ENCODE results near the gene SEZ6L.
A peak's percentile ranks its signal among the peaks of the same experiment; 100 is the strongest.

The SEZ6L gene

DNA sequence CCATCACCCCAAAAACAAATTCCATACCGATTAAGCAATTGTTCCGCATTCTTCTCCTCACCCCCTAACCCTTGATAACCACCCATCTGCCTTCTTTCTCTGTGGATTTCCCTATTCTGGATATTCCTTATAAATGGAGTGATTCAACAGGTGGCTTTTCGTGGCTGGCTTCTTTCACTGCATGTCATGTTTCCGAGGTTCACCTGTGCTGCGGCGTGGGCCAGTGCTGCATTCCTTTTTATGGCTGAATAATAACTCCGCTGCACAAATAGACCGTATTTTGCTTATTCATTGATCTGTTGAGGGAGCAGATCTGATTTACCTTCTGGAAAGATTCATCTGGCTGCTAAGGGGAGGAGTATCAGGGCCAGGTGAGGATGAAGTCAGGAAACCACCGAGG lies 165.0 kb downstream of the SEZ6L start:
- DNase-seq (ENCODE audit: low read depth), result no peak

DNA sequence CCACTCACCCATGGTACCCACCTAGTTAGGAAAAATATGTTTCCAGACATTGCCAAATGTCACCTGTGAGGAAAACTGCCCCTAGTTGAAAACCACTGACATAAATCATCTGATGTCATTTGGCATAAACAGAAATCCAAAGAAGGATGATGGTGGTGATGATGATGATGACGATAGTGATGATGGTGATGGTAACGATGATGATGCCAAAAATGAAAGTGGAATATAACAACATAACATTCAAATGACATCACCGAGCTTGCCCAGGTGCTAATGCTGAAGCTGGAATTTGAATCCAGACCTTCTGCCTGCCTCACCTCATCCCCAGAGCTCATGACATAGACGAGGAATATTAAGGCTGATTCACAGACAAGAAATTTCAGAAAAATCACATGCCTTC lies 167.5 kb downstream of the SEZ6L start:
- DNase-seq (ENCODE audit: low read depth), result no peak

DNA sequence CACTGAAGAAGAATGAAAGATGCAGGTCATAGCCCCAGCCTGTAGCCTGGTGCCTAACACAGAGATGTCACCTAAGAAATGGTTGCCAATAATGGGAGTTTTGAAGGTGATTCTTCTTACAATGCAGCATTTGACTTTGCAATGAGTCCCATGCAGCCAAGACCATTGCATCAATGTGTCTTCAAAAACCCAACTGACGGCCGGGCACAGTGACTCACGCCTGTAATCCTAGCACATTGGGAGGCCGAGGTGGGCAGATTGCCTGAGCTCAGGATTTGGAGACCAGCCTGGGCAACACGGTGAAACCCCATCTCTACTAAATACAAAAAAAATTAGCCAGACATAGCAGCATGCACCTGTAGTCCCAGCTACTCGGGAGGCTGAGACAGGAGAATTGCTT lies 170.5 kb downstream of the SEZ6L start:
- no peak for DNase-seq (ENCODE audit: low read depth)

DNA sequence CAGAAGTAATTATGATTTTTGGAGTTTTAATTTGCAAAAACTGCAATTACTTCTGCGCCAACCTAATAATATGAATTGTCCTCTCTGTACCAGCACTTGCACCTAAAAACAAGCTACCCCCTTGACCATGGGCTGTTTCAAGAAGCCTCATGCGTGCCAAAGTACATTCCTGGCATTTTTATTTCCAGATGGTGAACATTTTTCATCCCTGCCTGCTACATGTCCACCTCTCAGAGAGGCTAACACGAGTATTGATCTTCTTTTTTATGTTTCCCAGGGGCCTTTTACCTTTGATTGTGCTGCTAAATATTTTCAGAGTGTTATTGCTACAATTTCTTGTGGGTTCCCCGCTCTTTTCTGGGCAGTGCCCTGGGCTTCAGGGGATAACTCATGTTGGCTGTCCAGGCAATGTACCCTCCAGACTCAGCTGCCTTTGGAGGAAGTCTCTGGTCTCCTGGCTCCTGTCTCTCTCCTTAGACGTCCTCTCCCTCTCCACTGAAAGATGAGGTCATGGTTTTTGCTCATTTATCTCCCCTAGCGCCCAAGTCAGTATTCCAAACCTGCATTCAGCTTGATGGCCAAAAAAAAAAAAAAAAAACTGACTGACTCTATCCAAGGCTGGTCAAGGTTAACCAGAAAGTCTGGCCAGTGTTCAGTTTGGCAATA lies 173.6 kb downstream of the SEZ6L start:
- DNase-seq (ENCODE audit: low read depth), result no peak

DNA sequence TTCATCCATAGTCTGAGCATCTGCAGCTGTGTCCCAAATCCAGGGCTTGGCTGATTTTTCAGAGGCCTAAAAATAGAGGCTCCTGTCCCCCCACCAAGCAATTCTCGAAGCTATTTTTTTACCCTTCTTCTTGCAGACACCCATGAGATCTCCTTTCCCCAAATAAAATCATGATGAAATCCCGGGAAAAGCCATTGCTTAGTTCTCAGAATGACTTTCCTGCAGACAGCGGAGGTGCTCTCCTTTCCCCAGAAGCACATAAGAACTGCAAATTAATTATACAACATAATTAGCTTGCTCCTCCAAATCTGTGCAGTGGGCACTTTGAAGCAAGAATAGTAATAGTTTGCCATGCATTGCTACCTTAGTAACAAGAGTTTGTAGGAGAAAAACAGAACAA lies 176.2 kb downstream of the SEZ6L start:
- no peak for DNase-seq (ENCODE audit: low read depth)

DNA sequence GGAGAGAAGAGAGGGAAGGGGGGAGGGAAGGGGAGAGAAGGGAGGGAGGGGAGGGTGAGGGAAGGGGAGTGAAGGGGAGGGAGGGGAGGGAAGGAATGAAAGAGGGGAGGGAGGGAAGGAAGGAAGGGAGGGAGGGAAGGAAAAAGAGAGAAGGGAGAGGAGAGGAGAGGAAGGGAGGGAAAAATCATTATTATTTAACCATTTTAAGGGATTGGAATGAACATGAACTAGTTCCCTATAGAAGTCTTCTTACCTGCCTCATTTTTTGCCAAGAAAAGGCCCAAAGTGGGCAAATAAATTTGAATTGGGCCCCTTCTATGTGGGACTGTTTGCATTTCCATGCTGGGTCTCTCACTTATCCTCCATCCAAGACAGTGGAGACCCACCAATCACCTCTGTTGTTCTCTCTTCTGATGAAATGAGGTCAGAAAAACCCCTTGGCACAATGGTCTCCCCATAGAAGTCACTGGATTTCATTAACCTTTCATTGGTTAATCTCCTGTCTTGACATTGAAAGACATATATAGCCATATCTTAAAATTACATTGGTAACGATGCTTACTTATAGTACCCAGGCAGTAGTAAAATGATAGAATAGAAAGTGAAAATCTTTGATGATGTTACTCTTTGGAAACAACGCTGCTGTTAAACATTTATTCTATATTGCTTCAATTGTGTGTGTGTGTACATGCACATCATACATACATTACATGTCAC lies 179.7 kb downstream of the SEZ6L start:
- DNase-seq (ENCODE audit: low read depth), result no peak

DNA sequence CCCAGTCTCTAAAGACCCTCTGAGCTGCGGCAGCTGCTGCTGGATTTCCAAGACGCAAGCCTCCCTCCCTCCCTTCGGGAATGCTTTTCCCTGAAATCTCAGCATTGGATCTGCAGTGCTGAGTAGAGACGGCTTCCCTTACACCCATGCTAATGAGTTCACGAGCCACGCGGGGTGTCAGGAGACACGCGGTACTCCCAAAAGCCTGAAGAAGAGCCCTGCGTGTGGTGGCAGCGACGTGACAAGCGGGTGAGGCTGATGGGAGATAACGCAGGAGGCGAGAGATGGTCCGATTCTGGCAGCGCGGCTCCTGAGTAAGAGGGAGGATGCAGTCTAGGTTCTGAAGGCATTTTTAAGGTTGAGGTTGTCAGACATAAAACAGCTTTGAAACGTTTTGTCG lies 185.4 kb downstream of the SEZ6L start:
- DNase-seq (ENCODE audit: low read depth), result no peak

DNA sequence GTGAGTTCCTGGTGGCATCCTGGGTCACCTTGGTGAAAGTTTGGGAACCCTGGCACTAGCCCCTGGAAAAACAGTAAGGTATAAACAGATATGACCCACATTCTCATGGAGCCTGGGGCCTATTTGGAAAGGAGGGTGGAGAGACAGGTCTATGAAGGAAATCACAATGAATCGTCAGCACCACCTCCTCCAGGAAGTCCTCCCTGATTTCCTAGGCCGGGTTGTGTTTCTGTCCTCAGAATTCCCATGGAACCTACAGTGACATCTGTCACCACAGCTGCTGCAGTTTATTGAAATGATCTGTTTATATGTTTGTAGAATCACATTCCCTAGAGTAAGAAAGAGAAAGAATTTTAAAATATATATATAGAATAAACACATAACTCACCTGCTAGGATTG lies 188.0 kb downstream of the SEZ6L start:
- DNase-seq (ENCODE audit: low read depth), result no peak

DNA sequence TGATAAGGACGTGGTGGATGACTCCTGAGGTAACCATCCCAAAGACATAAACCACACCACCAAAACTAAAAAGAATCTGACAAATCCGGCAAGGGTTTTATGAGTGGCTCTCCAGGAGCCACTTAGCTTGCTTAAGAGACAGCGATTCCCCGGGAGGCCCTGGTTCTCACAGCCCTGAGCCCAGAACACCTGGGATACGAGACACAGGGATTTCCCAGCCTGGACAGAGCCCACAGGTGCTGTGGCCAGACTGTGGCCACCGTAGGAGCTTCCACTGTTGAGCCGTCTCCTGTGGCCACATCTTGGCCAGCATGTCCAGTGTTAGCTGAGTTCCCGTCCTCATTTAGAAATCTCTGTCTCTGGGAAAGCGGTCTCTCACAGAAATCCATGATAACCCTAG lies 188.6 kb downstream of the SEZ6L start:
- DNase-seq (ENCODE audit: low read depth), result no peak

DNA sequence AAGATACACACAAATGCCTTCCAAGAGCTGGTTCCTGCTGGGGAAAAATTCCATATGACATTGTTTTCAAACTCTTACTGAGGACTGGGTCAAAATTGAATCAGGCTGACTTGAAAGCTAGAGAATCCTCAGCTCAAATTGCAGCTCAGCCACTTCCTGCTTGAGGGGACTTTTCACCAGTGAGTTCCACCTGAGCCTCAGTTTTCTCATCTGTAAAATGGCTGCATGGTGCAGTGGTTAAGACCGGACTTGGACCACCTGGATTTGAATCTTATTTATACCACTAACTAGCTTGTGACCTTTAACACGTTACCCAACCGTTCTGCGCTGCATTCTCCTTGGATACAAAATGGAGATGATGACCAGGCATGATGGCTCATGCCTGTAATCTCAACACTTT lies 189.9 kb downstream of the SEZ6L start:
- no peak for DNase-seq (ENCODE audit: low read depth)

DNA sequence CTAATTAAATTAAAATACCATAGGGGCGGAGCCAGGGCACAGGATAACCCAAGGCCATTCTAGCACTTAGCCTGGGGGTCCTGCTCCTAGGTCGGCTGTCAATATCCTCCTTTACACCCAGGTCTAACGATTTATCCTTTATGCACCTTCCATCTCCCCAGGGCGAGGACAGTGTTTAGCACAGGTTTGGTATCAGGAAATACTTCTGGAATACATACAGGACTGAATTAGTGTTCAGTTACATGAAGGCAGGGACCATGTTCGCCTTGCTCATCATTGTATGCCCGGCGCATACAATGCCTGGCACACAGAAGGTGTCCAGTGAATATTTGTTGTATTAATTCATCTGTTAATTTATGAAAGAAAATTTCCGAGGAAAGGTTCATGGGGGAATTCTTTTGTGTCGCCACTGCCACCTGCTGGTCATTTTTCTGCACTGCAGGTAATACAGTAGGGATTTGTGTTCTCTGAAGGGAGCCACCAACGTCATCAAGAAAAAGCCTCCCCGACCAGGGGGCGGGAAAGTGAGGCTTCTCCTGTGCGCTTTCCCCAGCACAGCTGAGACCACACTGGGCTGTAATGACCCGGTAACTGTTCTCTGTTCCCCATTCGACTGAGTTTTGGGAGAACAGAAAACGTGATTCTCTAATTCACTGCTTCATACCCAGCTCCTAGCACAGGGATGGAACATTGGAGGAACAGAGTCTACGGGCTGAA lies 191.1 kb downstream of the SEZ6L start:
- peak; percentile 59 for DNase-seq (ENCODE audit: low read depth)

DNA sequence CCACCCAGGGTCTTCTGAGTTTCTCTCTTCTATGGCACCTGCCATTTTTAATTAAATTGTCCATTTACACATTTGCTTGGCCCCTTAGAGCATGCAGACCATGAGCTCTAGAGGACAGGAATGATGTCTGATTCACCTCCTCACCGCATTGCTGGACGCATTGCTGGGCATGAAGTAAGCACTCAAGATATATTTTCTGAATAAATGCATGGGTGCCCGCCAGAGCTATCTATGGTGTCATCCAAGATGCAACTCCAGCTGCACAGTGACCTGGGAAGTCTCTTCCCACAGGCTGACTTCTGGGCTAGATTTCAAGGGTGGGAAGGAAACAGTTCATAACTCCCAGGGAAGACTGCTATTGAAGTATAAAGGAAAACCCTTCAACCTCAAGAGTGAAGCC lies 193.2 kb downstream of the SEZ6L start:
- DNase-seq (ENCODE audit: low read depth), result peak; percentile 37

DNA sequence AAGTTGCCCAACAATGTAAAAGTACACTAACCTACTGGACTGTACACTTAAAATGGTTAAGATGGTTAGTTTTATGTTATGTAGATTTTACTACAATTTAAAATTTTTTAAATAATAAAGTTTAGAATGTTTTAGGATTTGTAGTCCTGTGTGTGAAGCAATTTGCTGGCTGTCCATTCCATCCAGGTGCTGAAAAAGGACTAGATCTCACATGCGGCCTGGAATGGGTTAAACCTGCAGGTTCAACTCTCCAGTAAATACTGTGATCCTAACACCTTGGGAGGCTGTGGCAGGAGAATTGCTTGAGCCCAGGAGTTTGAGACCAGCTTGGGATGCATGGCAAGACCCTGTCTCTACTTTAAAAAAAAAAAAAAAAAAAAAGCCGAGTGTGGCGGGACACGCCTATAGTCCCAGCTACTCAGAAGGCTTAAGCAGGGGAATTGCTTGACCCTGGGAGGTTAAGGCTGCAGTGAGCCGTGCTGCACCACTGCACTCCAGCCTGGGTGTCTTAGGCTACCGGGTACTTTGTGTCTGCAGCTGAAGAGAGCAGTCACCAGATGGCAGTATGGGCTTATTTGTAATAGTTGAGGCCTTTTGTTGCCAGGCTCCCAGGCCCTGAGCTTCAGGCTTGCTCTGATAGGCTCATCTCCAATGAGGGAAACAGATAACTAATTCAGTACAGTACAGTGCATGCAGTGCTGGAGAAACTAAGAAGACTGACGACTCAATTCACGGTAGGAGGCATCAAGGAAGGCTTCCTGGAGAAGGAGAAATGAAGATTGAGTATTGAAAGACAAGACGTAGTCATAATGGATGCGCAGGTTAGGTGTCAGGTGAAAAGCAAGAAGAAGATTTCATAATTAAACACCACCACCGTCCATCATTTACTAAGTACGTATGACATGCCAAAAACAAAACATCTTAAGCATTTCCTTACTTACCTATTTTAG lies 195.1 kb downstream of the SEZ6L start:
- DNase-seq (ENCODE audit: low read depth), result peak; percentile 84

DNA sequence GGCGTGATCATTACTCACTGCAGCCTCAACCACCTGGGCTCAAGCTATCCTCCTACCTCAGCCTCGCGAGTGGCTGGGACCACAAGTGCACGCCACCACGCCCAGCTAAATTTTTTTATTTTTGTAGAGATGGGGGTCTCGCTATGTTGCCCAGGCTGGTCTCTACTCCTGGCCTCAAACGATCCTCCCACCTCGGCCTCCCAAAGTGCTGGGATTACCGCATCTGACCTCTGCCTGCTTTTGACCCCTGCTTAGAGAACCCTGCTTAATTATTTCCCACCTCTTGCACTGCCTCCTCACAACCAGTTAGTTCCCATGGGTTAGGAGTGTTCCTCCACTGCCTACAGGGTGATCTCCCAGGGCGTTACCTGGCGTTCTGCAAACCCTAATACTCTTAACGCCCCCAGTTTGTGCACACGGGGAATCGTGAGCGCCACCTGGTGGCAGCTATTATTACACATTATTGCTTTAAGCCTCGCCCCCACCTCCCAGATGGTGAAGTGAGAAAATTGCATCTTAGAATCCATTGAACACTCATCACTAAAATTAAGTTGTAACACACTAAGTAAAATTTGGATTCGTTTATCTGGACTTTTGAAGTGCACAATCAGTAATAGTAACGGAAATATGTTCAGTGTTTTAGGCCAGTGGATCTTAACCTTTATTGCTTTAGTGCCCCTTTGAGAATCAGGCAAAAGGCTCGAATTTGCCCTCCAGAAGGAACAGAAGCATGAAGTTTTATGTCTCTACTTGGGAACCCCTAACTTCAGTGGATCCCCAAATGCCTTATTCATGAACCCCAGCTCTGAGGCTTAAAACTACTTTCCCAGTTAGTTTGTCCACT lies 198.4 kb downstream of the SEZ6L start:
- DNase-seq (ENCODE audit: low read depth), result peak; percentile 23

DNA sequence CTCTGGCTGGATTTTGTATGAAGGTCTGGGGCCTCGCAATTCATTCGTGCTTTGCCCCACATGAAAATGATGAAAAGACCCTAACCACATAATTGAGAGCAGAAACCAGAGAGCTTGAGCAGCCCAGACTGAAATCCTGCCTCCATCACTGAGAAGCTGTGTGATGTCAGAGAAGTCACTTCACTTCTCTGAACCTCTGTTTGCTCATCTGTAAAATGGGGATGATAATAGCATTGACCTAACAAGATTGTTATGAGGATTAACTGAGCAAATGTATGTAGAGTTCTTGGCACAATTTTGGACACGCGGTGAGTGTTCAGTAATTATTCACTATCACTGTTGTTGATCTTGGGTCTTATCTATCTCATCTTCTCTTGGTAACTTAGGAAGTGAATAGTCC lies 203.6 kb downstream of the SEZ6L start:
- no peak for DNase-seq (ENCODE audit: low read depth)

DNA sequence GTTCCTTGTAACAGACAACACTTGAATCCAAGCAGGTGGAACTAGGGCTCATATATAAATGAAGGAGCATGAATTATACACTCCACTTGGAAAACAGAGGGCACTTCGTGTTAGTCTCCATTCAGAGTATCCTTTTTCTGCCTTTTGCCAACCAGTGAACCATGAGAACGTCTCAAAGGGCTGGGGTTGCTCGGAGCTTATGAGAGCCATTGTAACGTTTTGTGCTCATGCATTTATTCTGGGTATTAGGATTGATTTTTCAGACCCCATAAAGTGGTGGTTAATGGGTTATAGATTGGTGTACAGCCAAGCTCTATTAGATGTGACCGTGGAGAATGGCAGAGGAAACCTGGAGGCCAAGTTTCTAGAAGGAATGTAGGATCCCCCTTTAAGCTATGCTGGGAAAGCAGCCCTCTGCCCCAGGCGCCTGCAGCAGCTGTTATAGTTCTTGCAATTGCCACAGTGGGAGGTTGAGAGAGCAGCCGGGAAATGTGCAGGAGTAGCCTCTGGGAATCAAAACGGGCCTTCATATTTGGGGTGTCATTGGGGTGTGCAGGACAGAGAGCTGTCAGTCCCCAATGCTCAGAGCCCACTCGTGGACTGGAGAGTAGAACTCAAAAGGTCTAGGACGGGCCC lies 205.2 kb downstream of the SEZ6L start:
- DNase-seq (ENCODE audit: low read depth), result no peak

DNA sequence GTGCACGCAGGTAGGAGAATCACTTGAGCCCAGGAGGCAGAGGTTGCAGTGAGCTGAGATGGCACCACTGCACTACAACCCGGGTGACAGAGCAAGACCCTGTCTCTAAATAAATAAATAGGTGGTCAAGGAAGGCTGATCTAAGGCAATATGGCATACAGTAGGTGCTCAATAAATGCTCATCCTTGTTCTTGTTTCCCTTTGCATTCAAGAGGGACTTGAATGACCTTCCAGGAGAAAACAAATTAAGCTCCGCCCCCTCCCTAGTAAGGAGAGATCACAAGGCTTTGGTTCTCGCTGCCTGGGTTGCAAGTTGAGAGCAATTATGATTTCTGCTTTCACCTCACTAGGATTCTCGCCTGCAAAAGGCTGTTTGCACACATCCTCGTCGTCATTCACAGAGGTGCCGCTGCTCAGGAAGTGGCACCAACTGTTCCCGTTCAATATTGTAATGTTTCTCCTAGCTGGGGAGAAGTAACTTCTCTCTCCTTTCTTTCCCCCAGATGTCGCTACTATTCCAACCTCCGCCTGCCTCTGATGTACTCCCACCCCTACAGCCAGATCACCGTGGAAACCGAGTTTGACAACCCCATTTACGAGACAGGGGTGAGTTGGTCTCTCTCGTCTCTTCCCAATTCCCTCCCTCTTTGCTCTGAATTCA lies 208.0 kb downstream of the SEZ6L start:
- no peak for DNase-seq (ENCODE audit: low read depth)

DNA sequence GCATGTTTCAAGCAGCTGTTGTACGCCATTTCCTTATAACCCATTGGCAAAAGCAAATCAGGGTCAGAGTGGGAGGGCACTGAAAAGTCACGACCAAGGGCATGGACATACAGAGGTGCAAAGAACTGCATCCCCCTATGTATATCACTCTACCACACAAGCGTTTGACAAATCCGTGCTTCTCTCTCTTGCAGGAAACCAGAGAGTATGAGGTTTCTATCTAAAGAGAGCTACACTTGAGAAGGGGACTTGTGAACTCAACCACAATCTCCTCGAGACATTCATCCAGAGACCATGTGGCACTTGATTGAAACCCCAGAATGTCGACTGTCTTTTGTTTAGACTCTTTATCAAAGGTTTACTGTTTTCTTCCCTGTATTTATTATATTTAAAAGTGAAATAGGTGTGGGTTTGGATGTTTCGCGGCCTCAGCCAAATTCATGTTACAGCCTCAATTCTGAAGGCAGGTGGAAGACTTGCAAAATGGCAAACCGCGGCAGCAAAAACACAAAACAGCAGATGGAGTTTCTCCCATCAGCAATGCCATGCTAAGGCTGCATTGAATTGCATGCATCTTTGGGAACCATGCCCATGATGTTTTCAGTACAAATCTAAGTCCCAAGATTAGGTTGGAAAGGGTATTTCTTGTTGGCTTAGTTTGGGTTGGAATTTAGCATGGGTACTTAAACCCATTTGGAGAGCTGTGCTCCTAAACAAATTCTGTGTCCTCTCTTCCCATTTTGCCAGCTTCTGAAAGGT lies 211.0 kb downstream of the SEZ6L start:
- DNase-seq (ENCODE audit: low read depth), result no peak

DNA sequence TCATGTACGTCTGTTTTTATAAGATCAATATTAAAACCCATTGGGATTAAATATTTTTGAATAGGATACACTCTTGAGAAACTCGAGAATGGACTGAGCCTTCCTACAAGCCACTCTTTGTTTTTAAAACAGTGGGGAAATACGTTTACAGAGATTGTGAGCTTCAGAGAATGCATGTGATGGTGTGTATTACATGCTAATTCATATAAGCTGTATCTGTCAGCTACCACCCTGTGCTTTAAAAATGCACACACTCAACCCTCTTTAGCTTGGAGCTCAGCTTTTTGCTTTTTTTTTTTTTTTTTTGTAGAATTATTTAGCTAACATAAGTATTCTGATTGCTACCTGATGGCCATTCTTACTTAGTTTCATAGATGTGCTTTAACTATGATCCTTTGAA lies 213.5 kb downstream of the SEZ6L start:
- no peak for DNase-seq (ENCODE audit: low read depth)
